ENCODE results near the gene ZBTB42. TPM values are rescaled to one million over a fixed set of nuclear protein-coding genes. Genes with fewer than 3 reads are reported as not detected.

ZBTB42 gene
- total RNA-seq, 1 experiment from 2014 or later = 1.4 TPM

DNA sequence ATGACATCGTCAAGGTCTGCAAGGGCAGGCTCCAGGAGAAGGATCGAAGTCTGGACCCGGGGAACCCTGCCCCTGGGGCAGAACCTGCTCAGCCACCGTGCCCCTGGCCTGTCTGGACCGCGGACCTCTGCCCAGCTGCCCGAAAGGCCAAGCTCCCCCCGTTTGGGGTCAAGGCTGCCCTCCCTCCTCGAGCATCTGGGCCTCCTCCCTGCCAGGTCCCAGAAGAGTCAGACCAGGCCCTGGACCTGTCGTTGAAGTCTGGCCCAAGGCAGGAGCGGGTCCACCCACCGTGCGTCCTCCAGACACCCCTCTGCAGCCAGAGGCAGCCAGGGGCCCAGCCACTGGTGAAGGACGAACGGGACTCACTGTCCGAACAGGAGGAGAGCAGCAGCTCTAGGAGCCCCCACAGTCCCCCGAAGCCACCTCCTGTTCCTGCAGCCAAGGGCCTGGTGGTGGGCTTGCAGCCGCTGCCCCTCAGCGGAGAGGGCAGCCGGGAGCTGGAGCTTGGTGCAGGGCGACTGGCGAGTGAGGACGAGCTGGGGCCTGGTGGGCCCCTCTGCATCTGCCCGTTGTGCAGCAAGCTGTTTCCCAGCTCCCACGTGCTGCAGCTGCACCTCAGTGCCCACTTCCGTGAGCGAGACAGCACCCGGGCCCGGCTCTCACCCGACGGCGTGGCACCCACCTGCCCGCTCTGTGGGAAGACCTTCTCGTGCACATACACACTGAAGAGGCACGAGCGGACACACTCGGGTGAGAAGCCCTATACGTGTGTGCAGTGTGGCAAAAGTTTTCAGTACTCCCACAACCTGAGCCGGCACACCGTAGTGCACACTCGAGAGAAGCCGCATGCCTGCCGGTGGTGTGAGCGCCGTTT lies 856 bp downstream of the ZBTB42 start:
- CTCF ChIA-PET = no interaction called here
- peaks cover 18% of the 10 kb centered on the region for H3K4me1 ChIP-seq (ENCODE audit: insufficient read depth, low read length, poor library complexity, severe bottlenecking)
- BruUV-seq (replicated peaks) = no TSS peak
- no peaks in the 10 kb centered on the region for H3K27me3 ChIP-seq (replicated peaks; ENCODE audit: insufficient read depth, low read depth, low read length, poor library complexity)
- no peak for TF ChIP-seq EZH2 (IDR thresholded peaks at IDR 0.05; ENCODE audit: borderline replicate concordance, low read depth, low read length, poor library complexity, severe bottlenecking)
- TF ChIP-seq, protein P1, sequence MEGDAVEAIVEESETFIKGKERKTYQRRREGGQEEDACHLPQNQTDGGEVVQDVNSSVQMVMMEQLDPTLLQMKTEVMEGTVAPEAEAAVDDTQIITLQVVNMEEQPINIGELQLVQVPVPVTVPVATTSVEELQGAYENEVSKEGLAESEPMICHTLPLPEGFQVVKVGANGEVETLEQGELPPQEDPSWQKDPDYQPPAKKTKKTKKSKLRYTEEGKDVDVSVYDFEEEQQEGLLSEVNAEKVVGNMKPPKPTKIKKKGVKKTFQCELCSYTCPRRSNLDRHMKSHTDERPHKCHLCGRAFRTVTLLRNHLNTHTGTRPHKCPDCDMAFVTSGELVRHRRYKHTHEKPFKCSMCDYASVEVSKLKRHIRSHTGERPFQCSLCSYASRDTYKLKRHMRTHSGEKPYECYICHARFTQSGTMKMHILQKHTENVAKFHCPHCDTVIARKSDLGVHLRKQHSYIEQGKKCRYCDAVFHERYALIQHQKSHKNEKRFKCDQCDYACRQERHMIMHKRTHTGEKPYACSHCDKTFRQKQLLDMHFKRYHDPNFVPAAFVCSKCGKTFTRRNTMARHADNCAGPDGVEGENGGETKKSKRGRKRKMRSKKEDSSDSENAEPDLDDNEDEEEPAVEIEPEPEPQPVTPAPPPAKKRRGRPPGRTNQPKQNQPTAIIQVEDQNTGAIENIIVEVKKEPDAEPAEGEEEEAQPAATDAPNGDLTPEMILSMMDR (conservative IDR thresholded peaks at IDR 0.05; ENCODE audit: low read depth, low read length) = no peak
- H3K27ac ChIP-seq (ENCODE audit: low read depth, low read length, poor library complexity, severe bottlenecking) = no peak overlapping the region
- H3K4me3 ChIP-seq (ENCODE audit: low read depth, low read length, poor library complexity, severe bottlenecking) = peak overlapping the region; percentile 61
- H3K9me3 ChIP-seq (ENCODE audit: low read depth, low read length, poor library complexity, severe bottlenecking) = no peaks in the 10 kb centered on the region
- intact Hi-C loops (cut with micrococcal nuclease; ENCODE audit: unreplicated experiment) = no loop called here
- H3K36me3 ChIP-seq (ENCODE audit: insufficient read depth, low read length, poor library complexity, severe bottlenecking) = no peaks in the 10 kb centered on the region
- DNase-seq (ENCODE audit: low spot score) = no peak
- POLR2A ChIA-PET (ENCODE audit: low non-redundant PET) = no interaction called here

DNA sequence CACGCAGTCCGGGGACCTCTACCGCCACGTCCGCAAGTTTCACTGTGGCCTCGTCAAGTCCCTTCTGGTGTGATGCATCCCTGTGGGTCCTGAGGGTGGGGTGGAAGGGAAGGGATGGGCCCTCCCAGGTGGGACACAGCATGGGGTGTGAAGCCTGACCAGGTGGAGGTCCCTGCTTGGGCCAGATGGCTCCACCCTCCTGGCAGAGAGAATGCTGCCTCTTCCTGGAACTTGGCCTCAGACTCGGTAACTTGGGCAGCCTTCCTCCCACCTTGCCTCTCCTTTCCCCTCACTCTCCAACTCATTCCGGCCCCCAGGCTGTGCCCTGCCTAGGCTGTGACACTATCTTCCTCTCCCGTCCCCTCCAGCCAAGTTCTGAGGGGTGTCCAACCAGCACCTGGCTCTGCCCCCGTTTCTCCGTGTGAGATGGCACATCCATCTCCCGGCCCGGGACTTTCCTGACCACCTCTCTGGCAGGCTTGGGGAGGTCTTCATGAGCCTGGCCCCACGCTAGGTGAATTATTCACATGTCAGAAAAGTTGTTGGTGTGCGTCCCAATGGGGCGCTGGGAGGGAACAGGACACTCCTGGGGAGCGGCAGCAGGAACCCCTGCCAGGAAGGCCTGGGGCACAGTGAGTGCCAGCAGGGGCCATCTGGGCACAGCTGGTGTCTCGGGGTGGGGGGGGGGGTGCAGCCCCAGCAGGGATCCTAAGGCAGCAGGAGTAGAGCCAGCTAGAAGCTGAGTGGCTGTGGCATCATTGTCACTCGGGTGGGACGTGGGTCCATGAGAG lies 1.7 kb downstream of the ZBTB42 start:
- intact Hi-C loops (cut with micrococcal nuclease; ENCODE audit: unreplicated experiment) = no loop called here
- H3K36me3 ChIP-seq (ENCODE audit: insufficient read depth, low read length, poor library complexity, severe bottlenecking) = no peaks in the 10 kb centered on the region
- no peaks in the 10 kb centered on the region for H3K9me3 ChIP-seq (ENCODE audit: low read depth, low read length, poor library complexity, severe bottlenecking)
- TF ChIP-seq, protein P1 (conservative IDR thresholded peaks at IDR 0.05; ENCODE audit: low read depth, low read length) = no peak
- no peak for TF ChIP-seq EZH2 (IDR thresholded peaks at IDR 0.05; ENCODE audit: borderline replicate concordance, low read depth, low read length, poor library complexity, severe bottlenecking)
- H3K27ac ChIP-seq (ENCODE audit: low read depth, low read length, poor library complexity, severe bottlenecking) = no peak overlapping the region
- peaks cover 18% of the 10 kb centered on the region for H3K4me1 ChIP-seq (ENCODE audit: insufficient read depth, low read length, poor library complexity, severe bottlenecking)
- CTCF ChIA-PET = no interaction called here
- H3K4me3 ChIP-seq (ENCODE audit: low read depth, low read length, poor library complexity, severe bottlenecking) = no peak overlapping the region
- POLR2A ChIA-PET (ENCODE audit: low non-redundant PET) = no interaction called here
- no peak for DNase-seq (ENCODE audit: low spot score)
- H3K27me3 ChIP-seq (replicated peaks; ENCODE audit: insufficient read depth, low read depth, low read length, poor library complexity) = no peaks in the 10 kb centered on the region
- BruUV-seq (replicated peaks) = no TSS peak

- DNase-seq (ENCODE audit: low spot score) = no peak
- POLR2A ChIA-PET (ENCODE audit: low non-redundant PET) = interaction anchor here (0.5 kb wide), 1 partner anchor 405 kb away, joined by 3 read pairs; no protein-coding TSS in a partner anchor
- H3K36me3 ChIP-seq (ENCODE audit: insufficient read depth, low read length, poor library complexity, severe bottlenecking) = no peaks in the 10 kb centered on the region
- no peak overlapping the region for H3K4me3 ChIP-seq (ENCODE audit: low read depth, low read length, poor library complexity, severe bottlenecking)
- H3K27me3 ChIP-seq (replicated peaks; ENCODE audit: insufficient read depth, low read depth, low read length, poor library complexity) = no peaks in the 10 kb centered on the region
- no peak overlapping the region for H3K27ac ChIP-seq (ENCODE audit: low read depth, low read length, poor library complexity, severe bottlenecking)
- H3K4me1 ChIP-seq (ENCODE audit: insufficient read depth, low read length, poor library complexity, severe bottlenecking) = peaks cover 18% of the 10 kb centered on the region
- no peak for TF ChIP-seq EZH2 (IDR thresholded peaks at IDR 0.05; ENCODE audit: borderline replicate concordance, low read depth, low read length, poor library complexity, severe bottlenecking)
- TF ChIP-seq, protein P1 (conservative IDR thresholded peaks at IDR 0.05; ENCODE audit: low read depth, low read length) = no peak
- no peaks in the 10 kb centered on the region for H3K9me3 ChIP-seq (ENCODE audit: low read depth, low read length, poor library complexity, severe bottlenecking)
- intact Hi-C loops (cut with micrococcal nuclease; ENCODE audit: unreplicated experiment) = no loop called here
- BruUV-seq (replicated peaks) = no TSS peak
- CTCF ChIA-PET = no interaction called here
Measured at GRCh38 chr14:104803280-104803911, 2.5 kb downstream of the ZBTB42 start.
